Coronary artery (tissue), 2 donors: ENCODE data around the gene RTEL1.

Experiments used
- DNase-seq: peaks from one replicate; pipeline ENCODE4 v3.0.0-alpha.2; 2017; ENCODE audit warnings: low spot score
- H3K27ac ChIP-seq, 2 donors: fragments of 200-600 bp; sonication (generic); one replicate each; pipeline ENCODE4 v1.5.1; 2016 to 2019
- H3K4me3 ChIP-seq: fragments of 200-600 bp; sonication (generic); 2 replicates; pipeline ENCODE4 v1.5.1; 2016; ENCODE audit warnings: mild to moderate bottlenecking, moderate library complexity
- TF ChIP-seq, protein P1 (sequence below): fragments of 200-600 bp; sonication (generic); IDR thresholded peaks from one replicate; pipeline ENCODE4 v1.5.1; 2019; ENCODE audit warnings: antibody characterized with exemption

The RTEL1 gene

DNA sequence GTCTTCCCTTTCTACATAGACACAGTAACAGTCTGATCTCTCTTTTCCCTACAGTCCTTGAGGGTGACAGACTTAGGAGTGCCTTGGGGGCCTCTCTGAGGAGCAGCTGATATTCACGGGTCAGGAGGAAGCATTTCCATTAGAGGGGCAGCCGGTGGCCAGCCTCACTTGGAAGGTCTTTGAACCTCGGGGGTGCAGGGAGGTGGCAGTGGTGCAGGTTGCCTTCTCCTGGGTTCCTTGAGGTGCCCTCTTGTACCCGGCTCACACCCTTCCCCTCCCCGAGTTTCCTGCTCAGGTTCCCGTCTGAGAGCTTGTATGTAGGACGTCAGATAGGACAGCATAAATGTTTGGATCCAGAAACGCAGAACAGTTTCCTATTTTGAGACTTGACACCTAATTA lies 2.5 kb downstream of the RTEL1 start:
- H3K27ac ChIP-seq: no peak overlapping the region
- TF ChIP-seq, protein P1, sequence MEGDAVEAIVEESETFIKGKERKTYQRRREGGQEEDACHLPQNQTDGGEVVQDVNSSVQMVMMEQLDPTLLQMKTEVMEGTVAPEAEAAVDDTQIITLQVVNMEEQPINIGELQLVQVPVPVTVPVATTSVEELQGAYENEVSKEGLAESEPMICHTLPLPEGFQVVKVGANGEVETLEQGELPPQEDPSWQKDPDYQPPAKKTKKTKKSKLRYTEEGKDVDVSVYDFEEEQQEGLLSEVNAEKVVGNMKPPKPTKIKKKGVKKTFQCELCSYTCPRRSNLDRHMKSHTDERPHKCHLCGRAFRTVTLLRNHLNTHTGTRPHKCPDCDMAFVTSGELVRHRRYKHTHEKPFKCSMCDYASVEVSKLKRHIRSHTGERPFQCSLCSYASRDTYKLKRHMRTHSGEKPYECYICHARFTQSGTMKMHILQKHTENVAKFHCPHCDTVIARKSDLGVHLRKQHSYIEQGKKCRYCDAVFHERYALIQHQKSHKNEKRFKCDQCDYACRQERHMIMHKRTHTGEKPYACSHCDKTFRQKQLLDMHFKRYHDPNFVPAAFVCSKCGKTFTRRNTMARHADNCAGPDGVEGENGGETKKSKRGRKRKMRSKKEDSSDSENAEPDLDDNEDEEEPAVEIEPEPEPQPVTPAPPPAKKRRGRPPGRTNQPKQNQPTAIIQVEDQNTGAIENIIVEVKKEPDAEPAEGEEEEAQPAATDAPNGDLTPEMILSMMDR: no peak
- no peak overlapping the region for H3K4me3 ChIP-seq
- DNase-seq: no peak

DNA sequence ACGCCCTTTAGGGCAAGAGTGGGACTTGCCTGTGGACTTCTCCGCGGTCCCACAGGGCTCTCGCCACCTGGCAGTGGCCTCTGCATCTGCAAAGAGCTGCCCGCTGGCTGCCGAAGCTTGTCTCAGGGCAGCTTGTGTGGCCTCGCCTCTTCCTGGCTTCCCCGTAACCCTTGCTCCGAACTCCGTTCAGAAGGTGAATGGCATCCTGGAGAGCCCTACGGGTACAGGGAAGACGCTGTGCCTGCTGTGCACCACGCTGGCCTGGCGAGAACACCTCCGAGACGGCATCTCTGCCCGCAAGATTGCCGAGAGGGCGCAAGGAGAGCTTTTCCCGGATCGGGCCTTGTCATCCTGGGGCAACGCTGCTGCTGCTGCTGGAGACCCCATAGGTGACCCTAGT lies 3.0 kb downstream of the RTEL1 start:
- Histone ChIP-seq H3K27ac (no peak overlapping the region), H3K4me3 (no peak overlapping the region)
- TF ChIP-seq, protein P1: no peak
- no peak for DNase-seq

DNA sequence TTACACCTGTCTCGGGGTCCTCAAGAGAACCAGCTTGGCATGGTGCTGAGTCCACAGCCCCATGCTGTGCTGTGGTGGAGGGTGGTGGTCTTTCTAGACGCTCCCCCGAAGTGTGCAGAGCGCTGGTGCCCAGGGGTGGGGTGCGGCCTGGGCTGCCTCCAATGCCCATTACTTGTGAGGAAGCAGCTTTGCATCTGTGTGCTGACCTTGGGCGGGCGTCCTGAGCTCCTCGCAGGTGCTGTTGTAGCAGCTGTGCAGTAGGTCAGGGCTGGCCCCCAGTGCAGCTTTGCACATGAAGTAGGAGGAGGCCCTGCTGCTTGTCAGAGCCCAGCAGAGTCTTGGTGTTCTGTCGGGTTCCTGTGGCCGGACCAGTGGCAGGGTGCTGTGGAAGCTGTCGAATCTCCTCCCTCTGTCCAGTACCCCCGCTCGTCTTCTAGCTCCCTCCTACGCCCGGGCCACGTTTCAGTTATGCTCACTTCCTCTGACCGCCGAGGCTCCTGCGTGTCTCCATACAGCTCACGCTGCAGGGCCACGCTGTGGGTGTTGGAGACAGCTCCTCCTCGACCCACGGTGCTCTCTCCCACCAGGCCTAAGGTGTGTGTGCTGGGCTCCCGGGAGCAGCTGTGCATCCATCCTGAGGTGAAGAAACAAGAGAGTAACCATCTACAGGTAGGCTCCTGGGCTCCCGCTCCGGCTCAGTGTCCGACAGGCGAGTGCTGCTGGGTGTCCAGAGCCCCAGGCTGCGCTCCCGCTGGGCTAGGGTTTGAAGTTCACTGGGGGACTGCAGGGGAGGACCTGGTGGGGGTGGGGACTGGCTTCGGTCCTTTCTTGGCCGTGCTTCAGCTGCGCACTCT lies 4.1 kb downstream of the RTEL1 start:
- TF ChIP-seq, protein P1: no peak
- no peak for DNase-seq
- no peak overlapping the region for H3K4me3 ChIP-seq
- H3K27ac ChIP-seq: no peak overlapping the region

DNA sequence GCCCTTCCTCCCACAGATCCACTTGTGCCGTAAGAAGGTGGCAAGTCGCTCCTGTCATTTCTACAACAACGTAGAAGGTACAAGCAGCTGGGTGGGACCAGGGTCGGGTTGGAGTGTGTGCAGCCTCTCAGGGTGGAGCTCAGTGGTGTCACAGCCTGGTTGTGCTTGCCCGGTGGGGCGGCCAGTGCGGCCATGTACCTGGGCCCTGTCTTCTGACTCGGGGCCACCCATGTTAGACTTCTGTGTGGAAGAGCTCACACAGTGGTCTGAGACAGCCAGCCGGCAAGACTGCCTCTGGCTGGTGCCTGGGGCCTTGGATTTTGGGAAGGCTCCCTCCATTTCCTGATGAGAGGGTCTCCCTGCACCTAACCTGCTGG lies 4.7 kb downstream of the RTEL1 start:
- TF ChIP-seq, protein P1: no peak

DNA sequence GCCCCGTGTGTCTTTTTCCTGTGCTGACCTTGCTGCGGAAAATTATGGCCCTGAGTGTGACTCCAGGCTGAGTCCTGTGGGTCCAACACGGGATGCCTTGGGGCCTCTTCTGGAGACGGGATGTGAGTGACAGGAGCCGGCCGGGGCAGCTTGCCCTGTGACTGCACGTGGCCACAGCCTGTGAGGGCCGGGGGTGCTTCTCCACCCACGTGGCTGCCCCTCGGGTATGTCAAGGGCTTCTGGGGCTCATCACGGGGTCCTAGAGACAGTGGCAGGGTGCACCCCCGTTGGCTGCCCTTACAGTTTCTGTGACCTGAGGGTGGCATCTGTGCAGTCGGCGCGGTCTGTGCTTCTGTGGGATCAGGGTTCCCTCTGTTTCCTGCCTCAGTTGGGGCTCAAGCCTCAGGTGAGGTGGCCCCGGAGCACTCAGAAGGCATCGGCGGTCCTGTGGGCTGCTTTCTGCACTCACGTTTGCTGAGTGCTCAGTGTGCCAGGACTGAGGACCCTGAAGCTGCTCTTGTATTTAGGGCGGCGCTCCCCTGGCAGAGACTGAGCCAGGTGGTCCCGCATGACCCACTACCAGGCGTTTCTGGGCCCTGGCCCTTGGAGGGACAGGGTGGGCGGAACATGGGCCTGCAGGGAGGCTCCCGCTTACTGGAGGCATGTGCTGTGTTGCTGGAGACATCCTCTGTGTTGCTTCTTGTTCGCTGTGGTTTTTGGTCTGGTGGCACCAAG lies 5.4 kb downstream of the RTEL1 start:
- TF ChIP-seq, protein P1: no peak
- DNase-seq: no peak
- H3K4me3 ChIP-seq: no peak overlapping the region
- no peak overlapping the region for H3K27ac ChIP-seq

More for the DNA sequence above, 4.7 kb downstream of the RTEL1 start:
- no peak for DNase-seq
- H3K27ac ChIP-seq: no peak overlapping the region
- H3K4me3 ChIP-seq: no peak overlapping the region

DNA sequence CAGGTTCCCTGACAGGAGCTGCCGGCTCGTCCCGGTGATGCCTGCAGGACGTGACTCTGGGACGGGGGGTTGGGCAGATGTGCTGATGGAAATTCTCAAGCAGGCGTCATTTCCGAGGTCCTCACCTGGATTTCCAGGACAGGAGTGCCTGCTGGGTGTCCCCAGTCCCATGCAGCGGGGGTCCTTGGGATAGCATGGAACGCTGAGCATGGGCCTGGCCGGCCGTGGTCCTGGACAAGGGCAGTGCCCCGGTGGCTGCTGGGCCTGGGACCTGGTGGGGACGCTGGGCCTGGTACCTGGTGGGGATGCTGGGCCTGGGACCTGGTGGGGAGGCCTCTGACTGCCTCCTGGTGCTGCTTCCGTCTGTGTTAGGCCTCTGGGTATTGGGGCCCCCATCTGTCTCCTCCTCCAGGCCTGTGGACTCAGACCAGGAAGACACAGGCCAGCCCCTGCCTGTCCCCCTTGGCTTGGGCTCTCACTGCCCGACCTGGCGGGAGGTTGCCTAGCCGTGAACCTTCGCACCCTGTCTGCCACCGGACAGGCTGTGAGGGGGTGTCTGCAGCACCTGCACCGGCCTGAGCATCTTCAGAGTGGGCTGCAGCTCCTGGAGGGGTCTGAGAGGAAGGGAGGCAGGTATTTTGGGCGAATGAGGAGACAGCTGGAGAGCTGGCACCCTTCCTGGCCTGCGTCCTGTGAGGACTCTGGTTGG lies 6.2 kb downstream of the RTEL1 start:
- TF ChIP-seq, protein P1: no peak
- H3K27ac ChIP-seq: no peak overlapping the region
- no peak for DNase-seq
- no peak overlapping the region for H3K4me3 ChIP-seq
